GM21619 (cell line): ENCODE measurements around the gene BAIAP2L1.

ENCODE experiments used
- ATAC-seq: cut with Tn5 transposase; IDR thresholded peaks from one replicate; pipeline ENCODE4 v1.9.1; 2021; ENCODE audit not compliant: unreplicated experiment

BAIAP2L1 gene

DNA sequence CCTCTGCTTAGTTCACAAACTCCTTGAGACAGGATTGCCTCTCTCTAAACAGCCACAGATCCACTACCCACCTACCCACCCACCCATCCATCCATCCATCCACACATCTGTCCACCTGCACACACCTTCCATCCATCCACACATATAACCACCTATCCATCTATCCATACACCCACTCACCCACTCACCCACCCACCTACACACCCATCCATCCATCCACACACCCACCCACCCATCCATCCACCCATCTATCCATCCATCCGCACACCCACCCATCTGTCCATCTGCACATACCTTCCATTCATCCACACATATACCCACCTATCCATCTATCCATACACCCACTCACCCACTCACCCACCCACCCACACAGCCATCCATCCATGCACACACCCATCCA, 158.5 kb downstream of the BAIAP2L1 start:
- ATAC-seq = no peak

DNA sequence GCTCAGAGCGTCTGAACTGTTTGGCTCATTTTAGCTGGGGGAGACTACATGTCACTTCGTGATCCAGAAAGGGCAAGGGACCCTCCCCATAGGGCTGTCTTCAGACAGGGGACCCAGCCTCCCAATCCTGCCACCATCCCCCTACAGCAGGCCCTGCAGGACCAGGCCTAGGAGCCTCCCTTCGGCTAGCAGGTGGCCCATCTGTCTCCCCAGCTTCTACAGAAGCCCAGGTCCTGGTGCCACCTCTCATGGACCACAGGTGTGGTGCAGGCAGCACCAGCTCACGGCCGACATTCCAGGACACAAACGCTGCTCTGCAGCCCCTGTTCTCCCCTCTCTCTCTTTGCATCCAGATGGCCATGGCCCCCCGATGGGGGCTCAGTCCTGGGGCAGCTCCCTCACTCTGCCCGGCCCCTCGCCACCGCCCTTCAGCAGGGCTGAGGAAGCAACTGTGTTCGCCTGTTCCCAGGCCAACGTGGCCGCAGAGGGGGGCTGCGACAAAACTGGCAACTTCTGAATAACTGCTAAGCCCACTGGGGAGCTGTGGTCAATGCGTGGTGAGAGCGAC, 159.1 kb downstream of the BAIAP2L1 start:
- no peak for ATAC-seq
